Body of pancreas (tissue), 4 donors: ENCODE results near the gene ZBTB20.

Experiments
- POLR2A ChIP-seq, 3 donors: fragments of 450-650 bp; IDR thresholded peaks; one replicate each; pipeline ENCODE4 v1.6.1; 2016; ENCODE audit warnings: antibody characterized with exemption in 3 of 3, mild to moderate bottlenecking in 2 of 3
- TF ChIP-seq, protein P1 (sequence below), 7 experiments: fragments of 450-650 bp in 4 of 7; fragments of 200-600 bp in 3 of 7; sonication (generic) in 3 of 7; IDR thresholded peaks; one replicate each; pipeline ENCODE4 v1.5.1; 2016 to 2019; ENCODE audit warnings: antibody characterized with exemption in 7 of 7

DNA sequence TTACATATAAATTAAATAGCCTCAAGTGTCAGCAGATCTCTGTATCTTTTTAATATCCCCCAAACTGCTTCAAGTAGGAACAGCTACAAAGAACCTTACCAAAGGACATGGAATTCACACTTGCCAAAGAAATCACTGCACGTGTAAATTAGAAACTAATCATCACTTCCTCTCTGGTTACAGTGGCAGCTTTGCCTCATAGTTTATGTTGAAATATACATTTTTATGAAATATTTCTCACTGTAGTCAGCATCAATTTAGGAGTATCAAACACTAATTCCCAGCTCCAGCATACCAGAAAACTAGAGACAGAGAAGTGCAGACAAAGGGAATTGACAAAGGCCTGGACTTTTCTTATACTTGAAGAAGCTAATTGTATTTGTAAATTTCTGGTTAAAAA is 592.4 kb downstream of the ZBTB20 start:
- TF ChIP-seq, protein P1, sequence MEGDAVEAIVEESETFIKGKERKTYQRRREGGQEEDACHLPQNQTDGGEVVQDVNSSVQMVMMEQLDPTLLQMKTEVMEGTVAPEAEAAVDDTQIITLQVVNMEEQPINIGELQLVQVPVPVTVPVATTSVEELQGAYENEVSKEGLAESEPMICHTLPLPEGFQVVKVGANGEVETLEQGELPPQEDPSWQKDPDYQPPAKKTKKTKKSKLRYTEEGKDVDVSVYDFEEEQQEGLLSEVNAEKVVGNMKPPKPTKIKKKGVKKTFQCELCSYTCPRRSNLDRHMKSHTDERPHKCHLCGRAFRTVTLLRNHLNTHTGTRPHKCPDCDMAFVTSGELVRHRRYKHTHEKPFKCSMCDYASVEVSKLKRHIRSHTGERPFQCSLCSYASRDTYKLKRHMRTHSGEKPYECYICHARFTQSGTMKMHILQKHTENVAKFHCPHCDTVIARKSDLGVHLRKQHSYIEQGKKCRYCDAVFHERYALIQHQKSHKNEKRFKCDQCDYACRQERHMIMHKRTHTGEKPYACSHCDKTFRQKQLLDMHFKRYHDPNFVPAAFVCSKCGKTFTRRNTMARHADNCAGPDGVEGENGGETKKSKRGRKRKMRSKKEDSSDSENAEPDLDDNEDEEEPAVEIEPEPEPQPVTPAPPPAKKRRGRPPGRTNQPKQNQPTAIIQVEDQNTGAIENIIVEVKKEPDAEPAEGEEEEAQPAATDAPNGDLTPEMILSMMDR (IDR thresholded peaks at IDR 0.05): no peak
- no peak for TF ChIP-seq POLR2A (IDR thresholded peaks at IDR 0.05)
